Spleen (tissue), 11 donors: Measurements from ENCODE around the gene FOXF2. TPM values are rescaled to one million over a fixed set of nuclear protein-coding genes. Genes with fewer than 3 reads are reported as not detected.

ENCODE experiments used
- DNase-seq: peaks from one replicate; pipeline ENCODE4 v3.0.0-alpha.2; 2020
- H3K27ac ChIP-seq, 8 donors: fragments of 200-600 bp; sonication (generic) in 7 of 8; 1 replicate in 4 of 8; 2 replicates in 4 of 8; pipeline versions ENCODE4 v1.5.0 to v1.8.0; 2016 to 2021; ENCODE audit warnings: inconsistent platforms in 4 of 8, mild to moderate bottlenecking in 4 of 8, moderate library complexity in 1 of 8
- H3K27me3 ChIP-seq, 7 donors: fragments of 200-600 bp; sonication (generic) in 6 of 7; replicated peaks in 1 of 7; 1 replicate in 4 of 7; 2 replicates in 3 of 7; pipeline versions ENCODE4 v1.5.0 to v1.8.0; 2016 to 2021; ENCODE audit warnings: inconsistent platforms in 3 of 7, mild to moderate bottlenecking in 1 of 7
- H3K36me3 ChIP-seq, 6 donors: fragments of 200-600 bp; sonication (generic) in 5 of 6; 1 replicate in 4 of 6; 2 replicates in 2 of 6; pipeline versions ENCODE4 v1.5.0 to v1.8.0; 2016 to 2021; ENCODE audit warnings: inconsistent platforms in 2 of 6
- H3K4me1 ChIP-seq, 6 donors: fragments of 200-600 bp; sonication (generic) in 5 of 6; 1 replicate in 3 of 6; 2 replicates in 3 of 6; pipeline versions ENCODE4 v1.5.0 to v1.8.0; 2016 to 2021; ENCODE audit warnings: inconsistent platforms in 3 of 6
- H3K4me3 ChIP-seq, 8 donors: fragments of 200-600 bp; sonication (generic) in 7 of 8; 1 replicate in 4 of 8; 2 replicates in 4 of 8; pipeline versions ENCODE4 v1.5.0 to v1.8.0; 2016 to 2021; ENCODE audit warnings: inconsistent platforms in 4 of 8, mild to moderate bottlenecking in 4 of 8, moderate library complexity in 2 of 8
- H3K9me3 ChIP-seq, 8 donors: fragments of 200-600 bp; sonication (generic) in 7 of 8; 1 replicate in 4 of 8; 2 replicates in 4 of 8; pipeline versions ENCODE4 v1.5.0 to v1.8.0; 2016 to 2021; ENCODE audit warnings: inconsistent platforms in 4 of 8
- POLR2A ChIP-seq, 3 donors: fragments of 450-650 bp; IDR thresholded peaks; one replicate each; pipeline ENCODE4 v1.5.1; 2017; ENCODE audit warnings: antibody characterized with exemption in 3 of 3, mild to moderate bottlenecking in 1 of 3
- POLR2AphosphoS5 ChIP-seq, 3 donors: sonication (generic); formaldehyde crosslinking; IDR thresholded peaks; one replicate each; pipeline ENCODE4 v1.5.1; 2017; ENCODE audit warnings: antibody characterized with exemption in 3 of 3
- WGBS, 5 donors: extraction: QIAGEN DNeasy Blood & Tissue Kit in 3 of 5; methylation state at CpG; one replicate each; pipeline versions ENCODE4 v1.1.5 to v1.1.7; 2013 to 2018; 5-methylcytosine and 5-hydroxymethylcytosine counted together
- intact Hi-C: fragments of 100-400 bp; cut with DNase I; formaldehyde crosslinking; loops from one replicate; pipeline ENCODE4 v1.15.0; 2023; ENCODE audit warnings: low total_unique reads
- polyA plus RNA-seq, 3 donors: library from polyadenylated mRNA; stranded (reverse); fragments of 200-250 nt; gene quantifications; one replicate each; pipeline ENCODE4 v1.2.1, GENCODE V29; 2013
- total RNA-seq, 7 donors: library from RNA; depleted of rRNA in 3 of 7; stranded (reverse); fragments of >200 nt in 3 of 7; fragmentation: NEBNext Ultra II Directional in 4 of 7; extraction: Animal tissue kit (Norgen Biotek cat#: 25700) in 4 of 7; gene quantifications; one replicate each; pipeline versions ENCODE4 v1.1.0 to v1.2.1, GENCODE V29; 2016 to 2021
- TF ChIP-seq, protein P1 (sequence below), 11 experiments: fragments of 200-600 bp in 7 of 11; fragments of 450-650 bp in 4 of 11; sonication (generic) in 4 of 11; IDR thresholded peaks in 8 of 11; conservative IDR thresholded peaks in 3 of 11; 1 replicate in 7 of 11; 2 replicates in 4 of 11; pipeline versions ENCODE4 v1.4.0 to v1.8.0; 2016 to 2021; ENCODE audit warnings: antibody characterized with exemption in 11 of 11, inconsistent platforms in 4 of 11, mild to moderate bottlenecking in 1 of 11
- donor health status: healthy with polysubstance abuse.
- donor health status: DM: no; HTN: no; CAD: no; lungs with moderate emphysema.
- donor health status: DM: no; HTN: no; CAD: no.
- donor health status: Bipolar disorder and iron deficiency.
- donor health status: healthy.
- donor health status: DM: no; HTN: no; CAD: no.
- donor health status: DM: yes; HTN: yes; CAD: no.

FOXF2 gene
- total and polyA plus RNA-seq, 10 donors, result not detected

DNA sequence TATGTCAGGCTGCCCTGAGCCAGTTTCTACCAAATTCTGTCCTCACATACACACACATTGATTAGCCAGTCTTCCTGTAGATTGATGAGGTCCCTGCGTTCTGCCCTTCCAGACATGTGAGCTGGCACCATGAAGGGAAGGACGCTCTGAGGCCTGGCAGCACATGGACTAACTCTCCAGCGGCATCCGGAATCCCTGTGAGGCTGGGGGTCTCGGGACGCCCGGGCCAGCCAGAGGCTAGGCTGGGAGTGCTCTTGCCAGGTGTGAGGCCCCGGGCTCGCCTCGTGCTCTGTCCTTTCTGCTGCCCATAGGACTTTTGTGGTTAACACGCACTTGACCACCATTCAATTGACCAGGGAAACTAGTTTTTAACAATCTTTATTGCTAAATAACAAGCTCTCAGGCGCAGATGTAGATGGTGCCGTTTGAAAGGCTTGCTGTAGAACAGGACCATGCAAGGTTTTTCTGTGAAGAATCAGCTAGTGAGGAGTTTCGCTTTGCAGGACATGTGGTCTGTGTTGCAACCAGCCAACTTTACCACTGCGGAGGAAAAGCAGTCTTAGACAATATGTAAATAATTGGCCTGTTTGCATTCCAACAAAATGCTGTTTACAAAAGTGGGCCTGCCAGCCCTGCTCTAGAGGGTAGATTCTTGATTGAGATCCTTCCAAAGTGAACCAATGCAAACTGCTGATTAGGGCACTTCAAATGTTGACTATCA lies 29.3 kb downstream of the FOXF2 start:
- H3K9me3 ChIP-seq, result peaks cover 0 to 19% (median 14%) of the 10 kb centered on the region in 8 donors
- H3K36me3 ChIP-seq, result no peaks in the 10 kb centered on the region
- TF ChIP-seq POLR2A (IDR thresholded peaks at IDR 0.05) (no peak), POLR2AphosphoS5 (IDR thresholded peaks at IDR 0.05) (no peak)
- TF ChIP-seq, protein P1, sequence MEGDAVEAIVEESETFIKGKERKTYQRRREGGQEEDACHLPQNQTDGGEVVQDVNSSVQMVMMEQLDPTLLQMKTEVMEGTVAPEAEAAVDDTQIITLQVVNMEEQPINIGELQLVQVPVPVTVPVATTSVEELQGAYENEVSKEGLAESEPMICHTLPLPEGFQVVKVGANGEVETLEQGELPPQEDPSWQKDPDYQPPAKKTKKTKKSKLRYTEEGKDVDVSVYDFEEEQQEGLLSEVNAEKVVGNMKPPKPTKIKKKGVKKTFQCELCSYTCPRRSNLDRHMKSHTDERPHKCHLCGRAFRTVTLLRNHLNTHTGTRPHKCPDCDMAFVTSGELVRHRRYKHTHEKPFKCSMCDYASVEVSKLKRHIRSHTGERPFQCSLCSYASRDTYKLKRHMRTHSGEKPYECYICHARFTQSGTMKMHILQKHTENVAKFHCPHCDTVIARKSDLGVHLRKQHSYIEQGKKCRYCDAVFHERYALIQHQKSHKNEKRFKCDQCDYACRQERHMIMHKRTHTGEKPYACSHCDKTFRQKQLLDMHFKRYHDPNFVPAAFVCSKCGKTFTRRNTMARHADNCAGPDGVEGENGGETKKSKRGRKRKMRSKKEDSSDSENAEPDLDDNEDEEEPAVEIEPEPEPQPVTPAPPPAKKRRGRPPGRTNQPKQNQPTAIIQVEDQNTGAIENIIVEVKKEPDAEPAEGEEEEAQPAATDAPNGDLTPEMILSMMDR (IDR thresholded peaks at IDR 0.05 in 8 of 11, conservative IDR thresholded peaks at IDR 0.05 in 3 of 11), result no peak
- peaks cover 0 to 41% (median 2%) of the 10 kb centered on the region in 7 donors for H3K27me3 ChIP-seq
- no peak overlapping the region for H3K27ac ChIP-seq
- WGBS, 5 donors, result 73 to 87% (median 80%) methylated on average over 15 of the region's 15 CpGs
- H3K4me3 ChIP-seq, result no peak overlapping the region
- intact Hi-C loops, result no loop called here
- no peaks in the 10 kb centered on the region for H3K4me1 ChIP-seq
- no peak for DNase-seq

DNA sequence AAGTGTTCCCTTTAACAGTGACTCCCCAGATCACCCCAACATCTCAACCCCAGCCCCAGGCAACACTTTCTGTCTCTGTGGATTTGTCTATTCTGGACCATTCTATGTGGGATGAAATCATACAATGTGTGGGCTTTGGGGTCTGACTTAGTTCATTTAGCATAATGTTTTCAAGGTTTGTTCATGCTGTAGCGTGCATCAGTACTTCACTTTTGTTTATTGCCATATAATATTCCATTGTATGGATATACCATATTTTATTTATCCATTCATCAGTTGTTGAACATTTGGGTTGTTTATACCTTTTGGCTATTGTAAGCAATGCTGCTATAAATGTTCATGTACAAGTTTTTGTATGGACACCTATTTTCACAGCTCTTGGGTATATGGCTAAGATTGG lies 31.0 kb downstream of the FOXF2 start:
- no peak for DNase-seq
- Histone ChIP-seq H3K9me3 (peaks cover 0 to 19% (median 14%) of the 10 kb centered on the region in 8 donors), H3K27me3 (peaks cover 0 to 56% (median 10%) of the 10 kb centered on the region in 7 donors), H3K27ac (no peak overlapping the region), H3K36me3 (no peaks in the 10 kb centered on the region), H3K4me3 (no peak overlapping the region), H3K4me1 (no peaks in the 10 kb centered on the region)
- TF ChIP-seq, protein P1 (IDR thresholded peaks at IDR 0.05 in 8 of 11, conservative IDR thresholded peaks at IDR 0.05 in 3 of 11), result no peak
- TF ChIP-seq POLR2AphosphoS5 (IDR thresholded peaks at IDR 0.05), result no peak
- TF ChIP-seq POLR2A (IDR thresholded peaks at IDR 0.05), result no peak
- intact Hi-C loops, result no loop called here
- 84 to 95% (median 87%) methylated on average over 1 of the region's 1 CpG for WGBS, 5 donors

DNA sequence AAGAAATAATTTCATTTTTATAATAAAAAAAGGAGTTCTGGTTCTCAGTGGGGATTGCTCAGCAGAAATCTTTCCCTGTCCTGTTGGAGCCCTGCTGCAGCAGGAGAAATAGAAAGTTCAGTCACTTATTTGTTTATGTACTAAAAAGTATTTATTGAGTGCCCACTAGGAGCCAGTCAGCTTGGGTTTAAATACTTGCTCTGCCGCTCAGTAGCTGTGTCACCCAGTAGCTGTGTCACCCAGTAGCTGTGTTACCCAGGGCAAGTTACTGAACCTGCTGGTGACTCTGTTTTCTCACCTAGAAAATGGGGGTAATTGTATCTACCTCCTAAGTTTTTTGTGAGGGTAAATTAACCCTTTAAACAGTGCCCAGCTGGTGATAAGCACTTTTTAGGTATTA lies 32.9 kb downstream of the FOXF2 start:
- H3K4me1 ChIP-seq, result no peaks in the 10 kb centered on the region
- 84 to 100% (median 93%) methylated on average over 1 of the region's 1 CpG for WGBS, 5 donors
- TF ChIP-seq, protein P1 (IDR thresholded peaks at IDR 0.05 in 8 of 11, conservative IDR thresholded peaks at IDR 0.05 in 3 of 11), result no peak
- TF ChIP-seq POLR2A (IDR thresholded peaks at IDR 0.05), result no peak
- no peak for TF ChIP-seq POLR2AphosphoS5 (IDR thresholded peaks at IDR 0.05)
- H3K27ac ChIP-seq, result no peak overlapping the region
- H3K4me3 ChIP-seq, result no peak overlapping the region
- peaks cover 0 to 19% (median 14%) of the 10 kb centered on the region in 8 donors for H3K9me3 ChIP-seq
- peaks cover 0 to 58% (median 11%) of the 10 kb centered on the region in 7 donors for H3K27me3 ChIP-seq
- H3K36me3 ChIP-seq, result no peaks in the 10 kb centered on the region
- intact Hi-C loops, result no loop called here
- DNase-seq, result no peak

DNA sequence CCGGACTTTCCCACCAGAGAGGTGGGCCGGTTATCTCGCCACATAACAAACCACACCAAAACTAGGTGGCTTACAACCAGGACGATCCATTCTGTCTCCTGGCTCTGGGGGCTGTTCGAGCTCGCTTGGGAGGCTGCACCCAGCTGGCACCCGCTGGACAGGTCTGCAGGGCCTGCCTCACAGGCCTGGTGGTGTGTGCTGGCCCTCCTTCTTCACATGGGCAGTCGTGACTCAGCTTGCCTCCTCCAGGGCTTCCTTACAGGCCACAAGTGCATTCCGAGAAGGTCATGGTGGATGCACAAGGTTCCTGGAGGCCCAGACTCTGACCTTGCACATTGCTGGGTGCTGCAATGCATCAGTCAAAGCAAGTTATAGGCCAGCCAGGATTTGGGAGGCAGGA lies 34.2 kb downstream of the FOXF2 start:
- TF ChIP-seq POLR2AphosphoS5 (IDR thresholded peaks at IDR 0.05), result no peak
- TF ChIP-seq, protein P1 (IDR thresholded peaks at IDR 0.05 in 8 of 11, conservative IDR thresholded peaks at IDR 0.05 in 3 of 11), result no peak
- TF ChIP-seq POLR2A (IDR thresholded peaks at IDR 0.05), result no peak
- intact Hi-C loops, result no loop called here
- Histone ChIP-seq H3K4me3 (no peak overlapping the region), H3K27ac (no peak overlapping the region), H3K4me1 (no peaks in the 10 kb centered on the region), H3K27me3 (peaks cover 0 to 61% (median 11%) of the 10 kb centered on the region in 7 donors), H3K36me3 (no peaks in the 10 kb centered on the region), H3K9me3 (peaks cover 0 to 19% (median 14%) of the 10 kb centered on the region in 8 donors)
- WGBS, 5 donors, result 80 to 91% (median 87%) methylated on average over 7 to 9 of the region's 9 CpGs
- no peak for DNase-seq
